CD4-positive, alpha-beta T cell treated with Interleukin-10 for 1 hour (primary cell): ENCODE data around the gene CRYAB.
"Not testable (repeated sequence)": the region's sequence is repeated elsewhere in the genome, so short reads cannot be mapped to it uniquely, and the experiment has no call there.

ENCODE experiments used
- DNase-seq: peaks from one replicate; pipeline ENCODE4 v3.0.0-alpha.2; 2020

The CRYAB gene

DNA sequence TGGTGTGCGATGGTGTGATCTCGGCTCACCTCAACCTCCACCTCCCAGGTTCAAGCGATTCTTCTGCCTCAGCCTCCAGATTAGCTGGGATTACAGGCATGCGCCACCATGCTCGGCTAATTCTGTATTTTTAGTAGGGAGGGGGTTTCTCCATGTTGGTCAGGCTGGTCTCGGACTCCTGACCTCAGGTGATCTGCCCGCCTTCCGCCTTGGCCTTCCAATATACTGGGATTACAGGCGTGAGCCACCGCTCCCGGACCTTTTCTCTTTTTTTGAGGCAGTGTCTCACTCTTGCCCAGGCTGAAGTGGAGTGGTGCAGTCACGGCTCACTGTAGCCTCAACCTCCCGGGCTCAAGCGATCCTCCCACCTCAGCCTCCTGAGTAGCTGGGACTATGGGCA lies 21.6 kb upstream of the CRYAB start:
- DNase-seq, result not testable (repeated sequence)

DNA sequence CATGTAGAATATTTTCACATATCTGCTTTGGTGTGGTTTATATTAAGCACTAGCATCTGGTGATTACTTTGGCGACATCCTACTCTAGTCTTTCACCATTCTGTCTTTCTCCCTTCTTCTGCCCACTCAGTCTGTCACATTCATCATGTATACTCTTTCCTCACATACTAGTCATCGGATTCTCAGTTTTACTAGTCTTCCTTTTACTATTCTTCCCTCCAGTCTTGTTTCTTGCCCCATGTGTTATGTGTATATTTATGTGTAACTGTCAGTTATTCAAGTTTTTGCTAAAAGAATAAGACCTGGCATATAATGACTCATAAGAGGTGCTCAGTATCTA lies 21.0 kb upstream of the CRYAB start:
- DNase-seq, result no peak

- DNase-seq, result no peak
Observed at GRCh38 chr11:111930472-111930871, 18.9 kb upstream of the CRYAB start.

- peak; percentile 98 for DNase-seq
Observed at GRCh38 chr11:111926505-111927391, 15.2 kb upstream of the CRYAB start.

DNA sequence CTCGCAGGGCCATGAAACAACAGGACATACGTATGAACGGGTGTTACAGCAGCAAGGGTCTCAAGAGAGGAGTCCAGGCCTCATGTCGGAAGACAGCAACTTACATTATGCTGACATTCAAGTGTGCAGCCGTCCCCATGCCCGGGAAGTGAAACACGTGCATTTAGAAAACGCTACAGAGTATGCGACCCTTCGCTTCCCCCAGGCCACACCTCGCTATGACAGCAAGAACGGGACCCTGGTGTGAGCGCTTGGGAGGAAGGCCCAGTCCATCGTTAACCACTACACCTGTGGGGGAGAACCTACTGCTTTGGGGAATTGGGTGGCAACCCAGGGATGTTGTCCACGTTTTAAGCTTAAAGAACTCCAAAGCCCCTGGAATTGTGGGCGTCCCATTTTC lies 14.4 kb upstream of the CRYAB start:
- DNase-seq, result no peak

- DNase-seq, result no peak
Observed at GRCh38 chr11:111923951-111924350, 12.4 kb upstream of the CRYAB start.

GRCh38 chr11:111923351-111923788 lies 11.8 kb upstream of the CRYAB start:
- DNase-seq, result no peak

DNA sequence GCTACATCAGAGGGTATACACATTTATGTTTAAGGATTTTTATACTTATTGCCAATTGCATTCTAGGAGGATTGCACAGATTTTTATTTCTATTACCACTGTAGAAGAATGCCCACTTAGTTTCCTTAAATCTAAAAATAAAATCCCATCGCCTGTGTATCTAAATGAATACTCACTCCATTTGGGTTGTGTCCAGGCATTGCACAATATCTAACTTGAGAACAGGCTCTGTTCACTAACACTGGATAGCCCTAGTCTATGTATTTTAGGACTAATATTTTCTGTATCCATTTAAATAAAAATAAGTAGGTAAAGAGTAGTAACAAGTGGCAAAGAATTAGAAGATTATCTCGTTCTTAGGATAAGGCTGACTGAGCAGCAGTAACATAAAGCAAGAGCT lies 11.2 kb upstream of the CRYAB start:
- no peak for DNase-seq

DNA sequence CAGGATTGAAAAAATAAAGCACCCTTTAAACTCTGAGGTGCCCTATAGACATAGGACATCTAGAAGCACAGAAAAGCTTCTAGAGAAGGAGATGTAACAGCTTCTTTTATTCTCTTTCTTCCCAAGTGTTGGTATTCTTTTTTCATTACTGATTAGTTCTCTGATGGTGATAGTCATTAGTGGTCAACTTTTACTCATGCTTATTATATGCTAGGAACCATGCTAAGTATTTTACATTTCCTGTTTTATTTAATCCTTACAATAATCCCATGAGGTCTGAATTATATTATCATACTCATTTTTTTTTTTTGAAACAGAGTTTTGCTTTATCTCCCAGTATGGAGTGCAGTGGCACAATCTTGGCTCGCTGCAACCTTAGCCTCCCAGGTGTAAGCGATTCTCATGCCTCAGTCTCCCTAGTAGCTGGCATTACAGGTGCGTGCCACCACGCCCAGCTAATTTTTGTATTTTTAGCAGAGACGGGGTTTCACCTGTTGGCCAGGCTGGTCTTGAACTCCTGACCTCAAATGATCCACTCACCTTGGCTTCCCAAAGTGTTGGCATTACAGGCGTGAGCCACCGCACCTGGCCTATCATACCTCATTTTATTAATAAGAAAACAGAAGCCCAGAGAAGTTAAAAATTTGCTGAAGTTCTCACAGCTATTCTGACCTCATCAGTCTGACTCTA lies 10.1 kb upstream of the CRYAB start:
- no peak for DNase-seq

DNA sequence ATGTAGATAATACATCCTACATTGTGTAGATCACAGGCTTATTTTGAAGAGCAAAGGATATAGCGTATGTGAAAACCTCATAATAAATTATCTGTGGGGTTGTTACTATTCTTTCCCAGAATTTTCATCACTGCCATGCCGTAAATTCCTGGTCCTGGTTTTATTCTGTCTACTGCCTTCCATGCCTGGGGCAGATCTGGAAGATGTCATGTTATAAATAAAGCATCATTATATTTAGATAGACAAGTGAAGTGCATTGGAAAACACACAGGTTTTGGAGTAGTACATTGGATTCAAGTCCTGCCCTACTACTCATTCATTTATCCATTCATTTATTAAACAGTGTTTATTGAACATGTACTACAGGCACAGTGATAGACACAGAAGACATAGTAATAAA lies 9.3 kb upstream of the CRYAB start:
- DNase-seq, result no peak

GRCh38 chr11:111918390-111919256 lies 7.1 kb upstream of the CRYAB start, which contains the start of gene C11orf52:
C11orf52 (plus strand) TSS chr11:111918913; CDS start chr11:111918973, 60 bp downstream.
- no peak for DNase-seq

- DNase-seq, result no peak
Observed at GRCh38 chr11:111917788-111918187, 6.2 kb upstream of the CRYAB start.

GRCh38 chr11:111917312-111917711 lies 5.7 kb upstream of the CRYAB start:
- DNase-seq, result no peak

DNA sequence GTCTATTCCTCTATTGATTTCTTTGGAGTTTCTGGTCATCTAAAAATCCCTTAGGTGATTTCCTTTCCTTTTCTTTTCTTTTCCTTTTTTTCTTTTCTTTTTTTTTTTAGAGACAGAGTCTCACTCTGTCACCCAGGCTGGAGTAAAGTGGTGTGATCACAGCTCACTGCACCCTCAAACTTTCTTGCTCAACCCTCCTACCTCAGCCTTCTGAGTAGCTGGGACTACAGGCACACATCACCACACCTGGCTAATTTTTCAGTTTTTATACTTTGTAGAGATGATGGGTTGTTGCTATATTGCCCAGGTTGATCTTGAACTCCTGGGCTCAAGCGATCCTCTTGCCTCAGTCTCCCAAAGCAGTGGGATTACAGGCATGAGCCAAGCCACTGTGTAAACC lies 5.2 kb upstream of the CRYAB start:
- DNase-seq, result no peak

DNA sequence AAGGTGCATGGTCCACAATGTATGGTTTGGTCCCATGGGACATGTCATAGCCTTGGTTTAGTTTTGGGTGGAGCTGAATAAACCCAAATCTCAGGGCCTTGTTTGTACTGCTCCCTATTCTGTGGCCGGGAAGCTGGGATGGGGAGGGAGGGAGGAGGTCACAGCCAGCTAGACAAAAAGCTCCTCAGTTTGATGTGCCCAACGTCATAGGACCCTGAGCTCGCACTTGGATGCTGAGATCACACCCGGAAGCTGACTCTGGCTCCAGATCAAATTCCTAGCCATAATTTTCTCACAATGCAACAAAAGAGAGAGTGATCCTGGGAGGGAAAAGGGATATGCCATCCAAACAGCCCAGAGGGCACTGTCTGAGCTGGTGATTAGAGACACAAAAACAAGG lies 2.4 kb upstream of the CRYAB start:
- no peak for DNase-seq

DNA sequence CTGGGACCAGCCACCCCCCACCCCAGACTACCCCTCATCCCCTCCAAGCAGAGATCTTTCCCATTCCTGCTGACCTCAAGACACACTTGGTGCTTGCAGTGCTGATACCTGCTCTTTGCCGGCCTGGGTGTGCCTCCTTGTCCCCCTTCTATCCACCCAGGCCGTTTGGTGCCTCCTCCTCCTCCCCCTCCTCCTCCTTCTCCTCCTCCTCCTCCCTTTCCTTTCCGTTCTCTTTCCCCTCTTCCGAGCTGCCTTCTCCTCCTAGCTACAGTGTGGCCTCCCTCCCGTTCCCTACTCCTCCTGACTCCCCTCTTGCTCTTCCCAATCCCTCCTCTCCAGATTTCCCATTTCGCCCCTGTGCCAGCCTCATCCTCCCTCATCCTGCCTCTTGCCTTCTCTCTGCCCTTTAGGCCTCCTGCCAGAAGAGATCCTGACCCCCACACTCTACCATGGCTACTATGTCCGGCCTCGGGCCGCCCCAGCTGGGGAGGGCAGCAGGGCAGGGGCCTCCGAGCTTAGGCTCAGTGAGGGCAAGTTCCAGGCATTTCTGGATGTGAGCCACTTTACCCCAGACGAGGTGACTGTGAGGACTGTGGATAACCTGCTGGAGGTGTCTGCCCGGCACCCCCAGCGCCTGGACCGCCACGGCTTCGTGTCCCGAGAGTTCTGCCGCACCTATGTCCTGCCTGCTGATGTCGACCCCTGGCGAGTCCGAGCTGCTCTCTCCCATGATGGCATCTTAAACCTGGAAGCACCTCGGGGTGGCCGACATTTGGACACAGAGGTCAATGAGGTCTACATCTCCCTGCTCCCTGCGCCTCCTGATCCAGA lies 1.7 kb upstream of the CRYAB start:
- no peak for DNase-seq

DNA sequence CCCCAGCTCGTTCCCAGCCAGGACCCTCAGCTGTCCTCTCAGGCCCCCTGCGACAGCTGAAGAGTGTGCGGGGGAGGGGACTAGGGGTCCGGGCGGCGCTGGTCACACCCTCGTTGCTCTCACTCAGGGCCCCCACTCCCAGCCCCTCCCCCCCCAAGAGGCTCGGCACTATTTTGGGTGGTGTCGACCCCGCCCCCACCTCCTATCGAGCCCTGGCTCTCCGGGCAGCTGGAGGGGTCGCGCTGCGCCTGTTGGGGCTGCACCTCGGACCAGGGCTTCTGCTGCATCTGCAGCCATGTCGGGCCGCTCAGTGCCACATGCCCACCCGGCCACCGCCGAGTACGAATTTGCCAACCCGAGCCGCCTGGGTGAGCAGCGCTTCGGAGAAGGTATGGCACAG lies 965 bp upstream of the CRYAB start, which contains the start of gene HSPB2:
Gene HSPB2 (plus strand): TSS at position 200 of the 400 bp plus-strand sequence. CDS start 96 bp downstream, at position 296.
- DNase-seq, result no peak

- DNase-seq, result no peak
Observed at GRCh38 chr11:111910676-111911562, 651 bp downstream of the CRYAB start.

DNA sequence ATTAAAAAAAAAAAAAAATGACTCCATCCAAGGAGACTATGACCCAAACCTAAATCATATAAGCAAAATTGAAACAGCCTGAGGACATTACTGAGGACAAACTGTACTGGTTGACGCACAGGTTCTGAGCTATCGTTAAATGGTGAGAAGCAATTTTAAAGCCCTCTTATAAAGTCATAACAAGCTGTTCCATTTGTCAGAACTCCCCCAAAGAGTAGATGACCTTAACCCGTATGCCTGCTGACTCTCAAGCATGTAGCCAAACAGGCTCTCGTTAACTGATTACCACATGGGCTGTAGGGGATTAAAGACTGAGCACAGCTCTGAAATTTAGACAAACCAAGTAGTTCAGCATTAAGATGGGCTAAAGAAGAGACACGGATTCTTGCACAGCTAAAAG lies 2.2 kb downstream of the CRYAB start:
- no peak for DNase-seq

GRCh38 chr11:111908639-111909305 lies 2.8 kb downstream of the CRYAB start:
- no peak for DNase-seq

DNA sequence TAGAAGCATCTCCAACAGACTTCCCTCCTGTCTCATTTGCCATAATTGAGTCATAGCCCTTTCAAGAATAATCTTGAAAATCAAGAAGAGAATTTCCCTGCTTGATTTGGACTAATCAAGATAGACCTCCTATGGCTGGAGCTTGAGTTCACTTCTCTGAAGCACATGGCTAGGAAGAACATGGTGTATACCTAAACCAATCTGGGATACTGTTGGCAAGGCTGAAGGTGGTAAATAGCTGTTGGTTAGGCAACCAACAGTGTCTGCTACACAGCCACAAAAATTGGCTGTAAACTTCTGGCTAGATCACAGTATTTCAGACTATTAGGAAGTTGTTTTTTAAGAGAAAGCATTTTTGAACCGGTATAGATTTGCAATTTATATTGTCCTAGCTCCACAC lies 4.9 kb downstream of the CRYAB start:
- no peak for DNase-seq
